ENCODE results near the gene ATP5ME.

ATP5ME gene

DNA sequence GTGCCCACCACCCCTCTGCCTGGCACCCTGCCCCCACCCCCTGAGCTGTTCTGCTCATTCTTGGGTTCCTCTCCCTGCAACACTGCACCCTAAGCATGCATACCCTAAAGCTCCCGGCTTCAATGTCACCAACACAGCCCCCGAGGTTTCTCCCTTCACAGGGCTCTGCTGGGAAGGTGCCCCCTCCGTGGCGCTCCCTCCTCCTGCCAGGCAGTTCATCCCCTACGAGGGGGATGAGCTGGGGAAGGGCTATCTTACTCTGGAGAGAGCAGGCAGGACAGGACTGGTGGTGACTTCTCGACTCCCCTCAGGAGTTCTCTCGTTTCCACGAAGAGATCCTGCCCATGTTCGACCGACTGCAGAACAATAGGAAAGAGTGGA, 6.5 kb downstream of the ATP5ME start:
- DNase-seq: no peak
- Histone ChIP-seq H3K9me3 (ENCODE audit: severe bottlenecking) (no peaks in the 10 kb centered on the region), H3K27ac (no peak overlapping the region), H3K36me3 (peaks cover 26% of the 10 kb centered on the region), H3K27me3 (ENCODE audit: insufficient read depth, low read depth, severe bottlenecking) (no peaks in the 10 kb centered on the region), H3K4me3 (ENCODE audit: low read depth, low read length) (no peak overlapping the region)
- TF ChIP-seq, protein P1, sequence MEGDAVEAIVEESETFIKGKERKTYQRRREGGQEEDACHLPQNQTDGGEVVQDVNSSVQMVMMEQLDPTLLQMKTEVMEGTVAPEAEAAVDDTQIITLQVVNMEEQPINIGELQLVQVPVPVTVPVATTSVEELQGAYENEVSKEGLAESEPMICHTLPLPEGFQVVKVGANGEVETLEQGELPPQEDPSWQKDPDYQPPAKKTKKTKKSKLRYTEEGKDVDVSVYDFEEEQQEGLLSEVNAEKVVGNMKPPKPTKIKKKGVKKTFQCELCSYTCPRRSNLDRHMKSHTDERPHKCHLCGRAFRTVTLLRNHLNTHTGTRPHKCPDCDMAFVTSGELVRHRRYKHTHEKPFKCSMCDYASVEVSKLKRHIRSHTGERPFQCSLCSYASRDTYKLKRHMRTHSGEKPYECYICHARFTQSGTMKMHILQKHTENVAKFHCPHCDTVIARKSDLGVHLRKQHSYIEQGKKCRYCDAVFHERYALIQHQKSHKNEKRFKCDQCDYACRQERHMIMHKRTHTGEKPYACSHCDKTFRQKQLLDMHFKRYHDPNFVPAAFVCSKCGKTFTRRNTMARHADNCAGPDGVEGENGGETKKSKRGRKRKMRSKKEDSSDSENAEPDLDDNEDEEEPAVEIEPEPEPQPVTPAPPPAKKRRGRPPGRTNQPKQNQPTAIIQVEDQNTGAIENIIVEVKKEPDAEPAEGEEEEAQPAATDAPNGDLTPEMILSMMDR (IDR thresholded peaks at IDR 0.05; ENCODE audit: low read depth, low read length): no peak

DNA sequence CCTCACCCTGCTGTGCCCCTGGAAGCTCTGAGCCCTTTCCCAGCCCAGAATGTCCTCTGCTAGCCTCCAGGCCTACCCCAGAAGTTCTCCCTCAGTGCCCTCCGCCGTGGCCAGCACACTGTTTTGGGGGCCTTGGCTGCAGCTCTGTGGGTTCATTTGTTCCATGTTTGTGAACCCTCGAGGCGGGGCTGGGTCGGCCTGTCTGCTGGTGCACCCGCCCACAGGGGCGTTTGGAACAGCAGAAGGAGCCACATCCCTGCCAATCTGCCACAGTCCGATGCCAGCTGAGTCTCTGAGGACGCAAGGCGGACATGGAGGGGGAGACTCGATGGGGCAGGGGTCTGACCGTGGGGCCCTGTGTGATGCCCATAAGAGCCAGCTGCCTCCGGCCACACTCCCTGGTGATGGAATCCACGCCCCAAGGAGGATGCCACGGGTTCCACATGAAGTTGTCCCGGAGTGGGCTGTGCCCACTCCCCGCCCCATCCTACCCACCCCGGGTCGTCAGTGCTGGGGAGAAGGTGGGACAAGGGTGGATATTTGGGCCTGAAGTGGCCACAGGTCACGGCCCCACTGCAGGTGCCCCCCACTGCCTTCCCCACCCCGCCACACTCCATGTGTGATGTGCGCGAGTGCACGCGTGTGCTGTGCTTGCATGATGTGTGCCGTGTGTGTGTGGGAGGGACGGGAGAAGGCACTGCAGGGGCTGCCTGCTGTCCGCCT, 7.1 kb downstream of the ATP5ME start:
- TF ChIP-seq, protein P1 (IDR thresholded peaks at IDR 0.05; ENCODE audit: low read depth, low read length): no peak
- no peak overlapping the region for H3K27ac ChIP-seq
- peaks cover 21% of the 10 kb centered on the region for H3K36me3 ChIP-seq
- no peaks in the 10 kb centered on the region for H3K9me3 ChIP-seq (ENCODE audit: severe bottlenecking)
- no peaks in the 10 kb centered on the region for H3K27me3 ChIP-seq (ENCODE audit: insufficient read depth, low read depth, severe bottlenecking)
- H3K4me3 ChIP-seq (ENCODE audit: low read depth, low read length): no peak overlapping the region
- DNase-seq: no peak

DNA sequence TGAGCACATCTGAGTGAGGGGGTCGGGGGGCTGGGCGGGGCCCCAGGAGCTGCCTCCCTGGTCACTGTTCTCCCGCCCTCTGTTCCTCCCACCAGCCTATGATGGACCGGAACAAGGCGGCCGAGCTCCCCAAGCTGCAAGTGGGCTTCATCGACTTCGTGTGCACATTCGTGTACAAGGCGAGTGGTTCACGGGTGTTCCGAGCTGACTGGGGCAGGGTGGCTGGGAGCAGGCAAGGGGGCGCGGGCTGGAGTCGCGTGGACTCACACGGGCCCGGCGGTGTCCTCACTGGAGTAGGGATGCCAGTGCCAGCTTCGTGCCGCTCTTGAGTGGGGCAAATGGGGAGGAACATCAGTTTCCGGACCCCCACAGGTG, 7.7 kb downstream of the ATP5ME start:
- H3K27me3 ChIP-seq (ENCODE audit: insufficient read depth, low read depth, severe bottlenecking): no peaks in the 10 kb centered on the region
- no peaks in the 10 kb centered on the region for H3K9me3 ChIP-seq (ENCODE audit: severe bottlenecking)
- DNase-seq: no peak
- TF ChIP-seq, protein P1 (IDR thresholded peaks at IDR 0.05; ENCODE audit: low read depth, low read length): no peak
- peaks cover 15% of the 10 kb centered on the region for H3K36me3 ChIP-seq
- H3K4me3 ChIP-seq (ENCODE audit: low read depth, low read length): no peak overlapping the region
- no peak overlapping the region for H3K27ac ChIP-seq

DNA sequence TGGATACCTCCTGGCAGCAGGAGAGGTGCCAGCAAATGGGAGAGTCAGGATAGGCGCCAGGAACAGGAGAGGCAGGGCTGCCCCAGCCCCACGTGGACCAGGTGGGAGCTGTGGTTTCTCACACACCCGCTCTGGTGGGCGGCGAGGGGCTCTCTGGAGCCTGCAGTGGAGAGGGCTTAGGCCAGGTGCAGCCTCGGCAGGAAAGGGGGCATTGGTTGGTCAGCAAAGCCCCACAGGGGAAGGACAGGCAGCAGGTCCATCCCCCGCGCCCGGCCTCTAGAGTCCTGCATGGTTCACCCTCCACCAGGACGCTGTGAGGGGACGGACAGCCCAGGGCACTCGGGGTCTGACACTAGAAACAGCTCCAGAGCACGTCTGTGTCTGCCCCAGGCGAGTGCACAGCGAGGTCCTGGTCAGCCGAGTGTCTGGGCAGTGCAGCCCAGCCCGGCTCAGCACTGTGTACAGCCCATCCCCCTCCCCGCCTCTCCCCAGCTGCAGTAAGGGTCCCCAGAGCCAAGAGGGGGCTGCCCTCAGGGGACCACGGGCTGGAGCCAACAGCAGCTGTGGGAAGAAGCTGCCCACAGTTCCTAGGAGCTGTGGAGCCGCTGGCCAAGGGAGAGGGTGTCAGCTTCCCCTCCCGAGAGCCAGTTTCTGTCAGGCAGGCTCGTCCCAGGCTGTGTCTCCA, 8.2 kb downstream of the ATP5ME start:
- H3K27me3 ChIP-seq (ENCODE audit: insufficient read depth, low read depth, severe bottlenecking): no peaks in the 10 kb centered on the region
- DNase-seq: no peak
- no peaks in the 10 kb centered on the region for H3K9me3 ChIP-seq (ENCODE audit: severe bottlenecking)
- TF ChIP-seq, protein P1 (IDR thresholded peaks at IDR 0.05; ENCODE audit: low read depth, low read length): no peak
- no peak overlapping the region for H3K4me3 ChIP-seq (ENCODE audit: low read depth, low read length)
- peaks cover 10% of the 10 kb centered on the region for H3K36me3 ChIP-seq
- no peak overlapping the region for H3K27ac ChIP-seq

DNA sequence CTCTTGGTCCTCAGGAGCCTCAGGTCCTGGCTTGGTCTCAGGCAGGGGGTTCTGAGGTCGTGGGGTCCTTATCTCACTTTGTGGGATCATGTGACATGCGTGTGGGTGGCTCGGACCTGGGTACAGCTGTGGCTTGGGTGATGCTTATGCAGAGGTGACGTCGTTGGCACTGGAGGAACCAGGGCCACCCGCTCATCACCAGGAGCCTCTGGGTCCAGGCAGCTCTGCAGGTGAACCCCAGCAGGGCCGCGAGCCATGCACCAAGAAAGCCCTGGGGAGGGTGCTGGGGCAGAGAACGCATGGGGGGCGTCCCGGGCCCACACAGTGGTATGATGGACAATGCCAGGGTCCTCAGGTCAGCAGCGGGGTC, 8.7 kb downstream of the ATP5ME start:
- Histone ChIP-seq H3K27ac (no peak overlapping the region), H3K36me3 (peaks cover 7% of the 10 kb centered on the region), H3K27me3 (ENCODE audit: insufficient read depth, low read depth, severe bottlenecking) (no peaks in the 10 kb centered on the region), H3K9me3 (ENCODE audit: severe bottlenecking) (no peaks in the 10 kb centered on the region), H3K4me3 (ENCODE audit: low read depth, low read length) (no peak overlapping the region)
- TF ChIP-seq, protein P1 (IDR thresholded peaks at IDR 0.05; ENCODE audit: low read depth, low read length): no peak
- DNase-seq: no peak
